SK-N-SH (cell line): ENCODE results near the gene CYP2C19. TPM values are rescaled to one million over a fixed set of nuclear protein-coding genes. Genes with fewer than 3 reads are reported as not detected.

Source experiments
- CTCF ChIA-PET: fragments of 300-600, 350-600 bp; formaldehyde crosslinking; extraction: SDS; loops from one replicate; lab custom pipeline; 2021; lab: Yijun Ruan, JAX
- POLR2A ChIA-PET: fragments of 350-600 bp; sonication (Branson Sonifier 250); formaldehyde crosslinking; extraction: SDS; loops from one replicate; lab custom pipeline; 2020; ENCODE audit warnings: antibody characterized with exemption, inconsistent platforms; lab: Yijun Ruan, JAX
- DNase-seq: peaks from one replicate; pipeline ENCODE4 v3.0.0; 2012
- H2AFZ ChIP-seq: fragments of 200-600 bp; sonication (generic); 2 replicates; pipeline ENCODE4 v1.8.1; 2016; ENCODE audit warnings: antibody characterized with exemption, mild to moderate bottlenecking, low read depth
- H3F3A ChIP-seq: fragments of 200-600 bp; sonication (generic); replicated peaks from 2 replicates; pipeline ENCODE3; 2016; ENCODE audit warnings: antibody characterized with exemption, mild to moderate bottlenecking; ENCODE audit not compliant: insufficient read depth
- H3K27ac ChIP-seq, 2 experiments: fragments of 200-500 bp in 1 of 2; fragments of 200-600 bp in 1 of 2; sonication (Bioruptor generic) in 1 of 2; sonication (generic), shearing (Covaris generic) in 1 of 2; 2 replicates each; pipeline versions ENCODE4 v1.5.1 to v1.6.1; 2014 to 2016; ENCODE audit warnings: low read depth in 2 of 2, inconsistent platforms in 1 of 2, low read length in 1 of 2, mild to moderate bottlenecking in 1 of 2, mixed read lengths in 1 of 2
- H3K27me3 ChIP-seq: fragments of 200-600 bp; sonication (generic), shearing (Covaris generic); 2 replicates; pipeline ENCODE4 v1.6.1; 2016; ENCODE audit warnings: mixed run types; ENCODE audit not compliant: insufficient read depth
- H3K36me3 ChIP-seq, 2 experiments: fragments of 200-500 bp in 1 of 2; fragments of 200-600 bp in 1 of 2; sonication (Bioruptor generic) in 1 of 2; sonication (generic) in 1 of 2; replicated peaks in 1 of 2; 2 replicates each; pipeline versions ENCODE3 to v1.5.1; 2014 to 2016; ENCODE audit warnings: low read length in 1 of 2, mild to moderate bottlenecking in 1 of 2; ENCODE audit not compliant: insufficient read depth in 2 of 2, control insufficient read depth in 1 of 2
- H3K4me1 ChIP-seq, 2 experiments: fragments of 200-500 bp in 1 of 2; fragments of 200-600 bp in 1 of 2; sonication (Bioruptor generic) in 1 of 2; sonication (generic), shearing (Covaris generic) in 1 of 2; 2 replicates each; pipeline versions ENCODE4 v1.5.1 to v1.6.1; 2014 to 2016; ENCODE audit warnings: low read depth in 1 of 2, low read length in 1 of 2, mixed run types in 1 of 2; ENCODE audit not compliant: insufficient read depth in 2 of 2, control insufficient read depth in 1 of 2
- H3K4me2 ChIP-seq: fragments of 200-600 bp; sonication (generic), shearing (Covaris generic); 2 replicates; pipeline ENCODE4 v1.6.1; 2017; ENCODE audit warnings: mixed run types
- H3K4me3 ChIP-seq, 2 experiments: fragments of 200-500 bp in 1 of 2; fragments of 200-600 bp in 1 of 2; sonication (Bioruptor generic) in 1 of 2; sonication (generic), shearing (Covaris generic) in 1 of 2; 2 replicates each; pipeline versions ENCODE4 v1.5.1 to v1.8.1; 2014 to 2016; ENCODE audit warnings: low read depth in 2 of 2, inconsistent platforms in 1 of 2, low read length in 1 of 2, mild to moderate bottlenecking in 1 of 2, mixed read lengths in 1 of 2, moderate library complexity in 1 of 2
- H3K79me2 ChIP-seq: fragments of 200-600 bp; sonication (generic); 2 replicates; pipeline ENCODE4 v1.8.1; 2017; ENCODE audit warnings: mild to moderate bottlenecking; ENCODE audit not compliant: insufficient read depth
- H3K9ac ChIP-seq: fragments of 200-600 bp; sonication (generic); 2 replicates; pipeline ENCODE4 v1.6.1; 2017; ENCODE audit warnings: mixed run types
- H3K9me2 ChIP-seq: fragments of 200-600 bp; sonication (generic); 2 replicates; pipeline ENCODE4 v1.6.1; 2017; ENCODE audit warnings: mixed run types
- H3K9me3 ChIP-seq: fragments of 200-600 bp; sonication (generic); 2 replicates; pipeline ENCODE4 v1.6.1; 2017; ENCODE audit warnings: mixed run types, mild to moderate bottlenecking, moderate library complexity
- H4K20me1 ChIP-seq: fragments of 200-600 bp; sonication (generic); 2 replicates; pipeline ENCODE4 v1.6.1; 2017; ENCODE audit warnings: mild to moderate bottlenecking, mixed run types; ENCODE audit not compliant: insufficient read depth
- ELF1 ChIP-seq: IDR thresholded peaks from 2 replicates; pipeline ENCODE4 v1.4.0; 2012
- EZH2phosphoT487 ChIP-seq: fragments of 200-600 bp; sonication (generic); IDR thresholded peaks from 2 replicates; pipeline ENCODE4 v1.6.1; 2017; ENCODE audit warnings: low read depth, mixed run types, mild to moderate bottlenecking, antibody characterized with exemption, moderate library complexity, borderline replicate concordance
- FOSL2 ChIP-seq: IDR thresholded peaks from 2 replicates; pipeline ENCODE4 v1.4.0; 2012; ENCODE audit warnings: low read depth, mild to moderate bottlenecking, moderate library complexity, borderline replicate concordance
- FOXJ3 ChIP-seq: sonication (generic); formaldehyde crosslinking; IDR thresholded peaks from 2 replicates; pipeline ENCODE4 v1.5.1; 2020; ENCODE audit warnings: mild to moderate bottlenecking, missing genetic modification reagents
- FOXM1 ChIP-seq: IDR thresholded peaks from 2 replicates; pipeline ENCODE4 v1.4.0; 2012; ENCODE audit warnings: low read depth, mild to moderate bottlenecking
- JUND ChIP-seq: IDR thresholded peaks from 2 replicates; pipeline ENCODE4 v1.4.0; 2012
- MXI1 ChIP-seq: IDR thresholded peaks from 2 replicates; pipeline ENCODE4 v1.6.1; 2012; ENCODE audit warnings: mild to moderate bottlenecking, low read depth, low read length, improper control_type of control experiment
- PBX3 ChIP-seq: IDR thresholded peaks from 2 replicates; pipeline ENCODE4; 2012
- RXRA ChIP-seq: IDR thresholded peaks from 2 replicates; pipeline ENCODE4 v1.4.0; 2012; ENCODE audit warnings: low read depth, mild to moderate bottlenecking, borderline replicate concordance
- SIN3A ChIP-seq: IDR thresholded peaks from 2 replicates; pipeline ENCODE4 v1.6.1; 2012; ENCODE audit warnings: low read depth, mild to moderate bottlenecking, low read length, moderate library complexity, borderline replicate concordance
- SMC3 ChIP-seq: IDR thresholded peaks from 2 replicates; pipeline ENCODE4 v1.6.1; 2012; ENCODE audit warnings: low read depth, low read length, improper control_type of control experiment
- TAF1 ChIP-seq: IDR thresholded peaks from 2 replicates; pipeline ENCODE4 v1.6.1; 2012; ENCODE audit warnings: low read depth, mild to moderate bottlenecking, low read length, moderate library complexity, borderline replicate concordance
- TEAD4 ChIP-seq: IDR thresholded peaks from 2 replicates; pipeline ENCODE4 v1.4.0; 2012; ENCODE audit warnings: mild to moderate bottlenecking, borderline replicate concordance; ENCODE audit not compliant: insufficient read depth
- WGBS: methylation state at CpG from one replicate; pipeline ENCODE4 v1.1.6; 2017; ENCODE audit warnings: low lambda C conversion rate; 5-methylcytosine and 5-hydroxymethylcytosine counted together
- polyA plus RNA-seq, 3 experiments: library from polyadenylated mRNA; depleted of rRNA; stranded (reverse); fragments of >200 nt; gene quantifications; 2 replicates each; pipeline ENCODE4 v1.2.3, GENCODE V29; 2012

CYP2C19 gene
- polyA plus RNA-seq, 1 of the 3 experiments (the other 2 are of a cell fraction) = not detected

- CTCF ChIA-PET = no interaction called here
These were observed 15.5 kb downstream of the CYP2C19 start for GRCh38 chr10:94777886-94778458.

GRCh38 chr10:94780844-94781243 is 18.4 kb downstream of the CYP2C19 start:
- CTCF ChIA-PET = no interaction called here
- 44% methylated on average over 1 of the region's 1 CpG for WGBS
- Histone ChIP-seq H3K9ac (no peak overlapping the region), H3K27ac (no peak overlapping the region), H3K4me3 (no peak overlapping the region), H3K4me1 (no peaks in the 10 kb centered on the region)
- TF ChIP-seq FOXJ3 (CRISPR knock-in tag) (no peak), SIN3A (no peak), SMC3 (no peak), FOSL2 (no peak), RXRA (no peak), JUND (no peak), PBX3 (no peak), TAF1 (no peak), FOXM1 (no peak)
- TF ChIP-seq, all 33 proteins: peak for 0
- H3K36me3 ChIP-seq = no peaks in the 10 kb centered on the region
- no peaks in the 10 kb centered on the region for H3K9me2 ChIP-seq
- POLR2A ChIA-PET = no interaction called here
- H3K9me3 ChIP-seq = no peaks in the 10 kb centered on the region
- no peak for DNase-seq
- H3K27me3 ChIP-seq = no peaks in the 10 kb centered on the region
- H3F3A ChIP-seq = no peaks in the 10 kb centered on the region
- H2AFZ ChIP-seq = no peak overlapping the region
- no peaks in the 10 kb centered on the region for H3K79me2 ChIP-seq
- H3K4me2 ChIP-seq = no peak overlapping the region
- no peaks in the 10 kb centered on the region for H4K20me1 ChIP-seq

More at GRCh38 chr10:94777886-94778458, 15.5 kb downstream of the CYP2C19 start:
- no peaks in the 10 kb centered on the region for H3K9me3 ChIP-seq
- no peak overlapping the region for H3K4me2 ChIP-seq
- WGBS = 21% methylated on average over 5 of the region's 5 CpGs
- H3K9me2 ChIP-seq = no peaks in the 10 kb centered on the region
- no peaks in the 10 kb centered on the region for H3K27me3 ChIP-seq
- H3K9ac ChIP-seq = no peak overlapping the region
- POLR2A ChIA-PET = no interaction called here
- no peaks in the 10 kb centered on the region for H4K20me1 ChIP-seq
- no peak overlapping the region for H3K4me3 ChIP-seq
- no peak overlapping the region for H2AFZ ChIP-seq
- H3K27ac ChIP-seq = no peak overlapping the region
- DNase-seq = no peak
- no peaks in the 10 kb centered on the region for H3F3A ChIP-seq
- H3K4me1 ChIP-seq = no peaks in the 10 kb centered on the region
- H3K79me2 ChIP-seq = no peaks in the 10 kb centered on the region
- no peaks in the 10 kb centered on the region for H3K36me3 ChIP-seq
- TF ChIP-seq JUND = no peak
- no peak for TF ChIP-seq EZH2phosphoT487
- no peak for TF ChIP-seq TEAD4
- TF ChIP-seq MXI1 = no peak
- no peak for TF ChIP-seq ELF1
